Activated T-cell treated with anti-CD3 and anti-CD28 coated beads, Interleukin-2, amount 50 U/mL, for 24 hours (primary cell): ENCODE results near the gene PPP1R27.
A peak's percentile ranks its signal among the peaks of the same experiment; 100 is the strongest.
"Not testable (repeated sequence)": the region's sequence is repeated elsewhere in the genome, so short reads cannot be mapped to it uniquely, and the experiment has no call there.

Experiments
- DNase-seq: peaks from one replicate; pipeline ENCODE4 v3.0.0-alpha.2; 2020
- H3K27ac Mint-ChIP-seq: 2 replicates; pipeline ENCODE4 v1.8.0; 2020; ENCODE audit warnings: mild to moderate bottlenecking, mixed read lengths
- H3K27me3 Mint-ChIP-seq: 2 replicates; pipeline ENCODE4 v1.8.0; 2020; ENCODE audit warnings: mixed read lengths
- H3K36me3 Mint-ChIP-seq: 2 replicates; pipeline ENCODE4 v1.8.0; 2020; ENCODE audit warnings: low read depth, mixed read lengths
- H3K4me1 Mint-ChIP-seq: 2 replicates; pipeline ENCODE4 v1.8.0; 2020; ENCODE audit warnings: low read depth, mixed read lengths
- H3K4me3 Mint-ChIP-seq: 2 replicates; pipeline ENCODE4 v1.8.0; 2020; ENCODE audit warnings: mild to moderate bottlenecking, moderate library complexity, mixed read lengths
- H3K9me3 Mint-ChIP-seq: 2 replicates; pipeline ENCODE4 v1.8.0; 2020; ENCODE audit warnings: mixed read lengths

The PPP1R27 gene

DNA sequence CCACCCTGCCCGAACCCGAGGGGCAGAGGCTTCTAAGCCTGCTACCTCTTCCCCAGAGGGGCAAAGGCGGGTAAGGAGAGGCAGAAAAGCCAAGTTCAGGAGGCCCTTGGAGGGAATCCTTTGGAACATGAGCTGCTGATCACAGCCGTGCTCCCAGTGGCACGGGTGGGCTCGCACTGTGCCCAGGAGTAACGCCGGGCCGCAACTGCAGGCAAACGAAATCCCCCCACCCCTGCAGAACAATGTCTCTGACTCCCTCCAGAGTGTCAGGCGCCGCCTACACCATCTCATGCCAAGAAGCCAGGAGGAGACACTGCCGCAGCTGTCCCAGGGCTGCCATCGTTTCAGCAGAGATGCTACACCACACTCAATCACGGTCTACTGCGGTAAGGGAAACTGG is 16.6 kb upstream of the PPP1R27 start:
- Mint-ChIP-seq H3K27ac (no peak overlapping the region), H3K36me3 (peaks cover 90% of the 10 kb centered on the region), H3K27me3 (no peaks in the 10 kb centered on the region), H3K9me3 (no peaks in the 10 kb centered on the region), H3K4me3 (no peak overlapping the region), H3K4me1 (peaks cover 10% of the 10 kb centered on the region)
- no peak for DNase-seq

DNA sequence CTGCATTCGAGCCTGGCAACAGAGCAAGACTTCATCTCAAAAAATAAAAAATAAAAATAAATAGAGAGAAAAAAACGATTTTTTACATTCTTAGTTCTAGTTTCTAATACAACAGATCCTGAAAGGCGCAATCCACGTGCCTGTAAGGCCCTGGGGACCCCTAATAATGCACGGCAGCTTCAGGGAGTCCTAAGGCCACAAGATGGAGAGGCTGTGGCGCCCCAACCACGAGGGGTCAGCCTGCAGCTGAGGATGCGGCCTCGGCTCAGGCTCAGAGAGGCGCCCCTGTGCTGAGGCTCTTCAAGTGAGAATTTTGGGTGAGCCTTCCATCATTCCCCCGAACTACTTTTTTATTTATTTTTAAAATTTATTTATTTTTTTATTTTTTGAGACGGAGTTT is 14.6 kb upstream of the PPP1R27 start:
- Mint-ChIP-seq H3K27me3 (no peaks in the 10 kb centered on the region), H3K36me3 (peaks cover 90% of the 10 kb centered on the region), H3K4me1 (peaks cover 3% of the 10 kb centered on the region), H3K9me3 (no peaks in the 10 kb centered on the region), H3K4me3 (no peak overlapping the region), H3K27ac (no peak overlapping the region)
- DNase-seq, result no peak

DNA sequence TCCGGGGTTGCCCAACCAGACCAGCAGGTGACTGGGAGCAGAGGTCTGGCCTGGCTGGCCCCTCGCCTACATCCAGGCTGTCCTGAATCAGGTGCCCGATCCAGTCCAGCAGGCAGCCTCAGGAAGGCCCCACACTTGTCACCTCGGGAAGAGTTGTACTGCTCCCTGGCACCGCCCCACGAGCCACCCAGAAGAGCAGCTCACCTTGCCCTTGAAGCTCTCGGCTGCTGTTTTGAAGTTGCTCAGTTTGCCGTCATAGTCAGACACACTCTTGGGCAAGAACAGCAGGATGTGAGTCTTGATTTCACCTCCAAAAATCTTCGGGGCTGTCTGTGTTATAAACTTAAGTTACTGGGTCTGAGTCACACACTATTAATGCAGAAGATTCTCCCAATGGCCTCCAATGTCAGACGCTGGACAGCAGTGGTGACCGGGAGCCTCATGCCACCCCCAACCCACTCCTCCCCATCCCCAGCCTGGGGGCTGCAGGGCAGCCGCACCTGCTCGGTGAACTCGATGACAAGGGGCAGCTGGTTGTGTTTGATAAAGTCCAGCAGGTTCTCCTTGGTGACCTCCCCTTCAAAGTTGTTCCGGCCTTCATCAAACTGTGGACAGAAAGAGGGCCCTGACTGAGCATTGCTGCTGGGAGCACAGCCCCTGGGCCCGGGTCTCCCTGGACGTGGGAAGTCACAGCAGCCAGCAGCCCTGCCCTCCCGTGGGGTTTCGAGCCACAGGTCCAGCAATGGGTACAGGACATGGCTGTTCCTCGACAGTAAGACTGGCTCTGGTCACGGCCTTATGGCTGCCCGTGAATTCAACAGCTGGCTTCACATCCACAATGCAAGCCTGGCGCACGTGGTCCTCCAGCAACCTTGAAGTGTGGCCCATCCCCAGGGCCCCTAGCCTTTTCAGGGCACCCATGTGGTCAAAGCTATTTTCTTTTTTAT is 12.2 kb upstream of the PPP1R27 start:
- Mint-ChIP-seq H3K36me3 (peaks cover 90% of the 10 kb centered on the region), H3K4me3 (no peak overlapping the region), H3K9me3 (no peaks in the 10 kb centered on the region), H3K4me1 (no peaks in the 10 kb centered on the region), H3K27me3 (no peaks in the 10 kb centered on the region), H3K27ac (no peak overlapping the region)
- no peak for DNase-seq

DNA sequence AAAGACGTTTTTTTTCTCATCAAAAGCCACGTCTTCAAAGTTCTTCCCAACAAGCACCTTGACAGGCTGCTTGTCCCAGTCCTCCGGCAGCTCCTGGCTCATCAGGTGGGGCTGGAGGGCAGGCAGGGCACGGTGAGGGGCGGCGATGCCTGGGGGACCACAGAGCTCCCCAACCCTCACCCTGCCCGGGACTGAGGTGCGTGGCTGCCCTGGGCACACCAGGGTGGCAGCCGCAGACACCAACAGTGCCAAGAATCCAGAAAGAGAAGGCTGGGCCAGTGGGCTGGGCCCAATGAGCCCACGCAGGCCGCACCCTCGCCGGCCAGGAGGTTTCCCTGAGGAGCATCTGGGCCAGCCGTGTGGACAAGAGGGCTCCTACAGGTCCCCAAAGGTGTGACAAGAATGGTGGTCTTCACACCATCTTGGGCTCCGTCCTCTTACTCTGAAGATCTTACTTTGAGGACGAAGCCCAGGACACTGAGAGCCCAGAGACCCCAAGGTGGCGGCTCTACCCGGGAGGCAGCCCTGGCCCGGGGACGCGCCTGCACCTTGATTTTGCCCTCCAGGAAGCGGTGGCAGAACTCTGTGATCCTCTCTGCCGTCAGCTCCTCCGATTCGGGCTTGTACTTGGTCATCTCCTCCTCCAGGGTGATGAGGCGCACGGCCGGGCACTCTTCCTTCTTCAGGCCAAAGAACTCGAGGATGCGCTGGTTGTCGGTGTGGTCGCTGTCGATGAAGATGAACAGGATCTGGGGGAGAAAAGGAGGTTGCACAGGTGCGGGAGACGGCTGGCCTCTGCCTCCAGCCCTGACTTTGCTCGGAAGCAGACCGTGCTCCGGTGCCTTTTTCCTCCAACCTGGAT is 11.3 kb upstream of the PPP1R27 start:
- H3K4me3 Mint-ChIP-seq, result no peak overlapping the region
- no peak for DNase-seq
- H3K27ac Mint-ChIP-seq, result no peak overlapping the region

DNA sequence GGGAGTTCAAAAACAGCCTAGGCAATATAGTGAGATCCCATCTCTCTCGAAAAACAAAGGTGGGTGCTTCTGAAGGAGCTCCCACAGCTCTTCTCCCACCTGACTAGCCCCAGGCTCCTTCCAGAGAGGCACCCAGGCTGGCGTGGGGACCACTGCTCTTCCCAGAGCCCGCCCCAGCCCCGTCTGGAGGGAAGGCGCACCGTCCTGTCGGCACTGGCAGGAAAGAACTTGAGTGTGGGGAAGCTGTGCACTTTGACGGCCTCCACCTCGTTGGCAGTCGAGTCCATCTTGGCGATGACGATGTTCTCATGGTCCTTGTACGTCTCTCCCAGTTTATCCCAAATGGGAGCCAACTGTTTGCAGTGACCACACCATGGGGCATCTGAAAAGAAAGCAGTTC is 10.5 kb upstream of the PPP1R27 start:
- H3K4me3 Mint-ChIP-seq, result no peak overlapping the region
- no peaks in the 10 kb centered on the region for H3K27me3 Mint-ChIP-seq
- DNase-seq, result no peak
- H3K36me3 Mint-ChIP-seq, result peaks cover 76% of the 10 kb centered on the region
- H3K9me3 Mint-ChIP-seq, result no peaks in the 10 kb centered on the region
- no peak overlapping the region for H3K27ac Mint-ChIP-seq
- no peaks in the 10 kb centered on the region for H3K4me1 Mint-ChIP-seq

More for the DNA sequence above, 11.3 kb upstream of the PPP1R27 start:
- Mint-ChIP-seq H3K36me3 (peaks cover 84% of the 10 kb centered on the region), H3K4me1 (no peaks in the 10 kb centered on the region), H3K9me3 (no peaks in the 10 kb centered on the region), H3K27me3 (no peaks in the 10 kb centered on the region)

DNA sequence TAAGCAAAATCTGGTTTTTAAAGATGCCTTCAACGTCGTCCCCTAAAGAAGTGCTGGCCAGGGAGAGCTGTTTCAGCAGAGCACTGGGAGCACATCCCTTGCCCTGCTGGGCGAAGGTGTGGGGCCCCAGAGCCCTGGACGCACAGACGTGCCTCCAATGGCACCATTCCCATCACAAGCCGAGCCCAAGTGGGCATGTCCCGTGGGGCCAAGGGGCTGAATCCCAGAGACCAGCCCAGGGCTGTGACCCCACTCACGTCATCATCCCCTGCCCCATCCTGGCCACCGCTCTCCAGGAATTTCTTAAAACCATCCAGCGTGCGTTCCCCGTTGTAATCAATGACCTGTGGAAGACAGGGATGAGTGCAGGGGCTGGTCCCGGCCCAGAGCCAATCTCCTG is 10.0 kb upstream of the PPP1R27 start:
- Mint-ChIP-seq H3K4me3 (no peak overlapping the region), H3K36me3 (peaks cover 73% of the 10 kb centered on the region), H3K27ac (no peak overlapping the region), H3K4me1 (no peaks in the 10 kb centered on the region), H3K9me3 (no peaks in the 10 kb centered on the region), H3K27me3 (no peaks in the 10 kb centered on the region)
- DNase-seq, result no peak

DNA sequence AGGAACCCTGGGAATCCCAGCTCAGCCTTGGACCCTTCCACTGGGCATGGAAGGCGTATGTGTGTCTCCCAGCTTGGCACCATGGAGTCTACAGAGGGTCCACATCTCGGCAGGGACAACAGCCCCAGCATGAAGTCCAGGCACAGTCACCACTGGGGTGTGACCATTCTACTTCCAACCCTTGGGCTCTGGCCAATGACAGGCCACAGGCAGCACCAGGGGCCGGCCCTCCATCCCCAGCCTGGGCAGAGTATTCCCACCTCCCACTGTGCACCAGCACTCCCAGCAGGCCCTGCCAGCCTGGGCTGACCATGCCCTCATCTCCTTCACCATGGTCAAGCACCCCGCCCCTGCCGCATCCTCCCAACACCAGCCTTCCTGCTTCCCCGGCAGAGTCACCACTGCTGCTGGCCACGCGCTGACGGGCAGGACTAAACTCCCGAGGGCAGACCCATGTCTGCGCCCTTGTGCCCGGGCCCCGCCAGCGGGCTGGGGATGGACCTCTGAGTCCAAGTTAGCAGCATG is 9.5 kb upstream of the PPP1R27 start:
- Mint-ChIP-seq H3K4me1 (no peaks in the 10 kb centered on the region), H3K27me3 (no peaks in the 10 kb centered on the region), H3K9me3 (no peaks in the 10 kb centered on the region), H3K36me3 (peaks cover 70% of the 10 kb centered on the region), H3K4me3 (no peak overlapping the region), H3K27ac (no peak overlapping the region)
- no peak for DNase-seq

DNA sequence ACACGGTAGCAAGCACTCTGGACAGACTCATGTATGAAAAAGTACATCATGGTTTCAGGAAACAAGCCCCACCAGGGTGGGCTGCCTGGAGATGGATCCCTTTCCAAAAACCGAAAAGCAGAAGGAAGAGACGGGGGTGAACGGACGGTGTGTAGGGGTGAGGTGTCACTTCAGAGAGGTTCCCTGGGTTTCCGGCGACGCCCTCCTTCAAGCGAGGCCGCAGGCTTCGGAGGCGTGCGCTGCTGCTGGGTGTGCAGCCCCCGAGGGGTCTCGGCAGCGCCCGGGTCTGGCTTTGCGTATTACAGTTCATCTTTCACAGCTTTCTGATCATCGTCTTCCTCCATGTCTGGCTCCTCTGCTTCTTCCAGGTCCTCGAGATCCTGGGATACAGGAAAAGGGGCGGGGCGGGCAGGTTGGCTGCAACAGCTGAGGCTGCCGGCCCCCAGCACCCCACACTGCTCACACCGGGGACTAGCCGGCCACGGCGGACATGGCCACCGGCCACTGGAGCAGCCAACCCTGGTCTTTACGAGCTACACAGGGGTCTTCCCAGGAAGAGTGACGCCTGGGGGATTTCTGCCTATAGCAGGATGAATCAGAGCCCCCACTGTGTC is 9.0 kb upstream of the PPP1R27 start:
- DNase-seq, result no peak
- Mint-ChIP-seq H3K4me3 (no peak overlapping the region), H3K36me3 (peaks cover 66% of the 10 kb centered on the region), H3K9me3 (no peaks in the 10 kb centered on the region), H3K27ac (no peak overlapping the region), H3K27me3 (no peaks in the 10 kb centered on the region), H3K4me1 (no peaks in the 10 kb centered on the region)

DNA sequence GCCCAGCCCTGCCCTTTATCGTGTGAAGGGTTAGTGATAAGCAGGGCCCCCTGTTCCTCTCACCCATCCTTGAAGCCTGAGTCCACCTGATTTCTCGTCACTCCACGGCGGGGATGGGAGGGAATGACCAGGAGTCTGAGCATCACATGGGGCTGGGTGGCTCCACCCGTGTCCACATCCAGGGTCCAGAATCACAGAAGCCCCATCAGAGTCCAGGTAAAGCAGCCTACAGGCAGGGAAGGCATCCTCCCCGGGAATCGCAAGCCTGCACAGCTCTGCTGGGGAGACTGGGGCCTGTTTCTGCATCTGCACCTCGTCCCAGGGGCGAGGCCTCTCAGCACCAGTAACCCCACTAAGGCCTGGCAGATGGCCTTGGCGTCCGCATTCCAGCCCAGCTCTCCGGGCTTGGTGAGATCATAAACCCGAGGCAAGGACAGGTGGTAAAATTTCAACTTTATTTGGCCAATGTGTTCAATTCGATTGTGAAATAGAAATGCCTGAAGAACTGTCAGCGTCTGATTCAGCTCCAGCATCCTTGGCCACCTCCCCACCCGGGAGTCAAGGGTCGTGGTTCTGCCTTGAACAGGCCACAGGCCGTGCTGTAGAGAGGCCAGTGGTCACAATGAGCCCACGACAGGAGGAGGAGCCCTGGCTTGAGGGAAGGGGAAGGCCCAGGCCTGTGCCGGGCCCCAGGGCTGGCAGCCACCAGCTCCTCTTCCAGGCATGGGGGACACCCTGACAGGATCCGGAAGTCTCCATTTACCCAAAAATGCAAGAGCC is 8.1 kb upstream of the PPP1R27 start:
- H3K27me3 Mint-ChIP-seq, result no peaks in the 10 kb centered on the region
- no peak overlapping the region for H3K27ac Mint-ChIP-seq
- H3K36me3 Mint-ChIP-seq, result peaks cover 62% of the 10 kb centered on the region
- peak overlapping the region; percentile 6 for H3K4me3 Mint-ChIP-seq
- no peaks in the 10 kb centered on the region for H3K4me1 Mint-ChIP-seq
- H3K9me3 Mint-ChIP-seq, result no peaks in the 10 kb centered on the region
- DNase-seq, result no peak

DNA sequence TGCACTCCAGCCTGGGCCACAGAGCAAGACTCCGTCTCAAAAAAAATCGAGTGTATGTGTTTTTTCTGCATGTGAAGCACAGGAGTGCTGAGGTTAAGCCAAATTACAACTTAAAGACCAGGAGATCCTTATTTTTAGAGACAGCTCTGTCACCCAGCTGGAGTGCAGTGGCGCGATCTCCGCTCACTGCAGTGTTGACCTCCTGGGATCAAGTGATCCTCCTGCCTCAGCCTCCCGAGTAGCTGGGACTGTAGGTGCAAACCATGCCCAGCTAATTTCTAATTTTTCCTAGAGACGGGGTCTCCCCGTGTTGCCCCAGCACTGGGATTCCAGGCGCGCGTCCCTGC is 7.5 kb upstream of the PPP1R27 start:
- DNase-seq, result no peak
- H3K27me3 Mint-ChIP-seq, result no peaks in the 10 kb centered on the region
- H3K4me3 Mint-ChIP-seq, result peak overlapping the region; percentile 6
- no peak overlapping the region for H3K27ac Mint-ChIP-seq
- no peaks in the 10 kb centered on the region for H3K4me1 Mint-ChIP-seq
- H3K36me3 Mint-ChIP-seq, result peaks cover 56% of the 10 kb centered on the region
- H3K9me3 Mint-ChIP-seq, result no peaks in the 10 kb centered on the region

DNA sequence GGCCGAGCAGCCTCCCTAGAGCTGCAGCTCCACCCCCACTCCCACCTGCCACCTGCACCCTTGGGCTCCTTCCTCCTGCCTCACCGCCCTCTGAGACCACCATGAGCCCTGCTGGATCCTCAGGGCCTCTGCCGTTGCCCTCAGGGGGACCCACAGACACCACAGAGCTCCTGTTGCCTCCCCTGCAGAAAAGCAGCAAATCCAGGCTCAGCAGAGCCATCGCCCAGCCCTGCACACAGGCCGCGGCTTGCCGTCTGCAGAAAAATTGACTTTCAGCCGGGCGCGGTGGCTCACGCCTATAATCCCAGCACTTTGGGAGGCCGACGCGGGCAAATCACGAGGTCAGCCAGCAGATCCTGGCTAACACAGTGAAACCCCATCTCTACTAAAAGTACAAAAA is 7.0 kb upstream of the PPP1R27 start:
- no peaks in the 10 kb centered on the region for H3K9me3 Mint-ChIP-seq
- DNase-seq, result no peak

DNA sequence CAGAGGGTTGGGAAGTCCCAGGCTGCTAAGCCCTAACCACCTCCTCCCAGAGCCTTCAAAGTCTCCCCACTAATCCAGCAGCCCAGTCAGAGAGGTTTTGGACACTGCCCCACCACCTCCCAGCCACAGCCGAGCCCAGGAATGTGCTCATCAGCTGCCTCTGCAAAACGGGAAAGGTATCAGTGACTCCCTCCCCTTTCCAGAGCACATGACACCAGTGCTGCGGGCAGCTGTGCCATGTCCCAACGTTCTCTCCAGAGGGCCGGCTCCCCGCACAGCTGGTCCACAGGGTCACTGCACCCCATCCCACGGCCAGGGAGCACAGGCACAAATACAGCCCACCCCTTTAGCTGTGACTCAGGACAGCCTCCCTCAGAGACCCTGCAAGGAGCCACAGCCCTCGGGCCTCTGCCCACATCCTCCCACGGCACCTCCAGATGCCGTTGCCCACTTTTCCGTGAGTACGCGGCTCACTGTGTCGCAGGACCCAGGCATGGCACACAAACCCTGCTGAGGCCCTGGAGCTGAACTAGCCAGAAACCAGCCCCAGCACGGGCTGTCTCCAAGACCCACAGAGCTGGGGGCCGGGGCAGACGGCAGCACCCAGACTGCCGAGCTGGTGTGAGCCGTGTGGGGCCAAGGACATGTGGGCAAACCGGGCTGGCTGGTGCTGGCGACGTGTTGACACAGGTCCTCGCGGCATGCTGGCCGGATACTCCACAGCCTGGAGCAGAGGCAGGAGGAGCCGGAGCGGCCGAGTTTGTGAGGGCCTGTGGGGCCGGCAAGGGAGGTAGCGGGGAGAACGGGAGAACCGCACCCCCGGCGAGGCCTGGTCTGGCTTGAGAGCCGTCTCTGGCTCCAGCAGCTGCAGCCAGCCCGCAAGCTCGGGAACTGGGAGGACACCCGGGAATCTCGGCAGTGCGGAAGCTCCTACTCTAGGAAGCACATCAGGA is 6.3 kb upstream of the PPP1R27 start:
- Mint-ChIP-seq H3K27ac (no peak overlapping the region), H3K4me1 (no peaks in the 10 kb centered on the region), H3K9me3 (no peaks in the 10 kb centered on the region), H3K36me3 (peaks cover 44% of the 10 kb centered on the region), H3K27me3 (no peaks in the 10 kb centered on the region), H3K4me3 (no peak overlapping the region)
- DNase-seq, result no peak

More for the DNA sequence above, 7.0 kb upstream of the PPP1R27 start:
- no peaks in the 10 kb centered on the region for H3K4me1 Mint-ChIP-seq
- H3K27me3 Mint-ChIP-seq, result no peaks in the 10 kb centered on the region
- H3K27ac Mint-ChIP-seq, result no peak overlapping the region
- no peak overlapping the region for H3K4me3 Mint-ChIP-seq
- peaks cover 51% of the 10 kb centered on the region for H3K36me3 Mint-ChIP-seq

DNA sequence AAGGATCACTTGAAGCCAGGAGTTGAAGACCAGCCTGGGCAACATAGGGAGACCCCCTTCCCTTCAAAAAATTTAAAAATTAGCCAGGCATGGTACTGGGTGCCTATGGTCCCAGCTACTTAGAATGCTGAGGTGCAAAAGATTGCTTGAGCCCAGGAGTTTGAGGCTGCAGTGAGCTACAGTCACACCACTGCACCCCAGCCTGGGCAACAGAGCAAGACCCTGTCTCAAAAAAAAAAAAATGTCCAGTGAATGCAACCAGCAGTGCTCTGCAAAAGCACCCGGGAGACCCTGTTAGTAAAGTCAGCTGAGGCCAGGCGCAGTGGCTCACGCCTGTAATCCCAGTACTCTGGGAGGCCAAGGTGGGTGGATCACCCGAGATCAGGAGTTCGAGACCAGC is 5.2 kb upstream of the PPP1R27 start:
- not testable (repeated sequence) for H3K4me3 Mint-ChIP-seq, H3K4me1 Mint-ChIP-seq, H3K27me3 Mint-ChIP-seq, H3K9me3 Mint-ChIP-seq, H3K27ac Mint-ChIP-seq, DNase-seq
- H3K36me3 Mint-ChIP-seq, result peaks cover 37% of the 10 kb centered on the region
